GM19467 (cell line): ENCODE measurements around the gene TRIM72.
"Not testable (repeated sequence)": the region's sequence is repeated elsewhere in the genome, so short reads cannot be mapped to it uniquely, and the experiment has no call there.

Experiments used
- ATAC-seq: cut with Tn5 transposase; IDR thresholded peaks from one replicate; pipeline ENCODE4 v1.9.1; 2021; ENCODE audit warnings: mild to moderate bottlenecking, moderate library complexity; ENCODE audit not compliant: unreplicated experiment

Gene TRIM72

GRCh38 chr16:31278853-31279252 is 64.9 kb downstream of the TRIM72 start:
- not testable (repeated sequence) for ATAC-seq
